NOMO-1 treated with dmso at 0.1 percent for 144 hours (cell line): Measurements from ENCODE around the gene H2BK1.

Experiments used
- DNase-seq: peaks from one replicate; lab custom pipeline; 2025; ENCODE audit not compliant: unreplicated experiment; lab: John Stamatoyannopoulos, UW

The H2BK1 gene

DNA sequence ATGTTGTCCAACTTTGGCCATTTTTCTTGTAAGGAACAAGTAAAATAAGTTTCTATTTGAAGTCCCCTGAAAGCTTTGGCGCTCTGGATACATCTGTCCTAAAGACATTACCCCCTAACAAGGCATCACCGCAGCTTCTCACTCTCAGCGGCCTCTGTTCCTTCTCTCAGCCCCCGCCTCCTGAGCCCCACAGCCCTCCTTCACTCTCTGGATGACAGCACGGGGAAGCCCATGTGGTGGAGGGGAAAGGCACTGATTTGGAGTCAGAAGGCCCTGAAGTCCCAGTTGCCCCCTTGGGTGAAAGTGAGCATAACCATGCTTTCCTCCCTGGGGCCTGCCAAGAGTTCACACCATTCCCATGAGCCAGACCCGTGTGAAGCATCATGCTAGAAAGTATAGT, 4.6 kb downstream of the H2BK1 start:
- DNase-seq: no peak

DNA sequence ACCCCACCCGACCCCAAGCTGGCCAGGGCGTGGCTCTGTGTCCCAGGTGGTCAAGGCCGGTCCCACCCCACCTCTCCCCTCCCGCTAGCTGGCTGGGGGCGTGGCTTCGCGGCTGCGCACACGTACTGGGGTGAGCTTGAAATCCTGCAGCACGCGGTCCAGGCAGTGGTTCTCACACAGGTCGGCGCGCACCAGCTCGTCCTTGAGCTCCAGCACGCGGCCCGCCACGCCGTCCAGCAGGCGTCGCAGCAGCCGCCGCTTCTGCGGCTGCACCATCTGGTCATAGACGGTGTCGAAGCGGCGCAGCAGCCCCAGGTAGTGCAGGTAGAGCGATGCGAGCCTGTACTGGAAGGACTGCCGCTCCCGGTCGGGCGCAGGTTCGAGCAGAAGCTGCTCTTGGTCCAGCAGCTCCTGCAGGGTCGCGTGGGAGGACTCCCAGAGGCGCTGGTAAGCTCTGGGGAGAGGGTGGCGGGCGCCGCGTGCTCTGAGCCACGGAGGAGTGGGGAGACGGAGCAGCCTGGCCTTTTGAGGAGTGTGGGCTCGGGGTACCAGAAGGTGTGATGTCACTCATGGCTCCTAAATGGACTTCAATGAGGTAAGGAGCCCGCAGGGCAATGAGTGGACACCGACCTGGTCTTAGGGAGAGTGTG, 5.8 kb downstream of the H2BK1 start:
- DNase-seq: no peak

DNA sequence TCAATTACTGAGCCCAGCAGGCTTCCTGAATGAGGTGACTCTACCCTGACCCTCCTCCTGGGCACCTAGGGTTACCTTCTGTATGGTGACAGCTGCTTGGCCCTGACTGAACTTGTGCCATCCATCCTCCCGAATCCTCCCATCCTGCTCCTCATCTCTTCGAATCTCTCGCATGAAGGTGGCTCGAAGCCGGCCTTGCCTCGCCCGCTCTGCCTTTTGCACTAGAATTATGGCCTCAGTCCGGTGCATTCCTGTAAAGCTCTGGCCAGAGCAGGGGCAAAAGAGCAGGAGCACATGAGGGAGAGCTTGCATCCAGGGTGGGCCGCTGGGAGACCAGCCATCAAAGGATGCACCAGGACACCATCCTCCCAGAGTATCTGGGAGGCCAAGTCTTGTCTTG, 7.5 kb downstream of the H2BK1 start:
- no peak for DNase-seq

DNA sequence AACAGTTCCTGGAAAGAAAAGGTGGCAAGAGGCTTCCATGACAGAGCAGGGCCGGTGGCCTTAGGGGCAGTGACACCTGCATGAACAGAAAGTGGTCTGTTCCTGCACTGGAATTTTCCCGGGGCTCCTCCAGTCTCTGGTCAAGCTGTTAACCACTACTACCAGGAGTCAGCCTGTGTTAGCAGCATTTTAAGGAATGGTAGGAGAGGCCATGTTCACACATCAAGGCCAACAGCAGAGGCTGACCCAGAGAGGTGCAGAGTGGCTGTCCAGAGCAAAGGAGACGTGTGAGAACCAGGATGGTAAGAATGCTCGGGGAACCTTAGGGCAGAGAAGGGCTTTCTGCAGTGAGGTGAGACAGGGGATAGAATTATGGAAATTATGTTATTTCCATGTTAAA, 8.5 kb downstream of the H2BK1 start:
- no peak for DNase-seq

DNA sequence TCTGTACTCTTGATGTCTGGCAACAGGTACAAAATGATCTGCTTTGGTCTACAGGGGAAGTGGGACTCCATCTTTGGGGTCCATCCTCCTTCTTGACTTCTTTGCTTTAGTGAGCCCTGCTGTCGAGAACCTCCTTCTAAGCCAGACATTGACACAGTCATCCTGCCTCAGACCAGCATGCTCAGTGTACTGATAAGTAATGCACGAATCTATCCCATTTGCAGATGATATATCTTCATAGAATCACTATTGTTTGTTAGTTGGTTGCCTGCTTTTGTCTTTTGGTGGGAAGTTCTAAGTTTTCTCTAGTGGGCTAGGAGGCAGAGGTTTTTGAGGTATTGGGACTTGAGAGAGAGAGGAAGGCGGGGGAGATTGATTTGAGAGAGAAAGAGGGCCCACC, 8.9 kb downstream of the H2BK1 start:
- no peak for DNase-seq

DNA sequence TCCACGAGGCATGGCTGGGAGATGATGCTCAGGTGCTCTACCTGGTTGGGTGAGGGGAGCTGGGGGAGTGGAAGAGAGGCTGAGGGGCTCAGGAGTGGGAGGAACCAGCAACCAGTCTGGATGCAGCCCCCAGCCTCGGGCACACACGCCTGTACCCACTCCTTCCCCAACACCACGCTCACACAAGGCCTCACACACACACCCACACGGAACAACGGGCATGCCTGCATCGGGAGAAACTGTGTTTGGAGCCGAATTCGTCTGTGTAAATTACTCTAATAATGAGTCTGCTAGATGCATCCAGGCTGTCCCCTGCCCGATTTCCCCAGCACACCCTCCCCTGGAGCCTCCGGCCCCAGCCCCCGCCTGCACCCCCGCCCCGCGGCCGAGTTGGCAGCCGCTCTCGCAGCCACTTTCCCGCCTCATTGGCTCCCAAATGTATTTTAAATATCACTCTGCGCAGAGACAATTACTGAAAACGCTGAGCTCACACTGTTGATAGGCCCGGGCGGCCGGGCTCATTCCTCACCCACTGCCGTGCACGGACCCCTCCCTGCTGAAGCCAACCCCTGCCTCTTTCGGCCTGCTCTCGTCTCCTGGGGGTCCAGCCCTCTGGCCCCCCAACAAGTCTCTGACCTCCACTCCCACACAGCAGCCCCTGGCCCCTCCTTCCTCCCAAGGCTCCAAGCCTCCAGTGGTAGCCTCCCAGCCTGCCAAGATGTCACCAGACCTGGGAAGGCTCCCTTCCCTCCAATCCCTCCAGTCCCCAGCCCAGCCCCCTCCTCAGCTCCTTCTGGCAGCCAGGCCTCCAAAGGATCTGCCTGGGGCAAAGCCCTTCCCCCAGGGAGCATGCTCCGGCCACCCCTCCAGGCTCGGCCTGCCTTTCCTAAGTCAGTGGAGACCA, 11.1 kb downstream of the H2BK1 start:
- DNase-seq: no peak

DNA sequence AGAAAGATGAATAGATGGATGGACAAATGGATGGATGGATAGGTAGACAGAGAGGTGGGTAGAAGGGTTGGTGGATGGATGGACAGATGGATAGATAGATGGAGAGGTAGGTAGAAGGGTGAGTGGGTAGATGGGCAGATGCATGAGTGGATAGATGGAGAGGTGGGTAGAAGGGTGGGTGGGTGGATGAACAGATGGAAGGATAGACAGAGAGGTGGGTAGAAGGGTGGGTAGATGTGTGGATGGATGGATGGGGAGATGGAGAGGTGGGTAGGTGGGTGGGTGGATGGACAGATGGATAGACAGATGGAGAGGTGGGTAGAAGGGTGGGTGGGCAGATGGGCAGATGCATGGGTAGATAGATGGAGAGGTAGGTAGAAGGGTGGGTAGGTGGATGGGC, 12.4 kb downstream of the H2BK1 start:
- no peak for DNase-seq

DNA sequence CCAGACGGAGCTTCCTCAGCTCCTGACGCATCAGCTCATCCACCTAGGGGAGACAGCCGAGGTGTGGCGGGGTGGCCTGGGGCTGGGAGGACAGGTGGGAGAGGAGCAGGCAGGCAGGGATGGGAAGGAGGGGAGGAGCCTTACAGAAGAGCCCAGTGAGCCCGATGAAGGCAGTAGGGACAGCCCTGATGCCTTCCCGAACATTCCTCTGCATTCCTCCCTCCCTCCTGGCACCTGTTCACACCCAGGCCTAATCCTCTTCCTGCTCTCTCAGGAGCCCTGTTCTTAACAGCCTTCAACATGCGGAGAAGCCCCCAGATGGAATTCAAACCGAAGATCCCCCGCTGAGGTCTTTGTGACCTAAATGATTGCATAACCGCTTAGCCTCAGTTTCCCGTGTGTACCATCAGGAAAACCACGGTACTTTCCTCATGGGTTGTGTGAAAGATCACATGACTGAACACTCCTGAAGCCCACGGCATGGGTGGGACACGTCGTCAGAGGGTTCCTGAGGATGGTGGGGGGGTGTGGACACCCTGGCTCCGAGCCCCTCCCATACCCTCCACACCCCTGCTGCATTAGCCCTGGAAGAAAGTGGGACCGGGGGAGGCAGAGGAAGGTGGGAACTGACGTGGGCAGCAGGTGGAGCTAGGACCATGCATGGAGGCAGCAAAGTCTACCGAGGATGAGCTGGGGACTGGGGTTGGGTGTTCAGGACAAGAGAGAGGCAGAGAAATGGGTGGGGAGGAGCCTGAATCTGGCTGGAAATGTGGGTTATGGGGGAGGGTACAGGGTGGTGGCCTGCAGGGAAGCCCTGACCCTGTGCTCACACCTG, 14.5 kb downstream of the H2BK1 start:
- DNase-seq: no peak

DNA sequence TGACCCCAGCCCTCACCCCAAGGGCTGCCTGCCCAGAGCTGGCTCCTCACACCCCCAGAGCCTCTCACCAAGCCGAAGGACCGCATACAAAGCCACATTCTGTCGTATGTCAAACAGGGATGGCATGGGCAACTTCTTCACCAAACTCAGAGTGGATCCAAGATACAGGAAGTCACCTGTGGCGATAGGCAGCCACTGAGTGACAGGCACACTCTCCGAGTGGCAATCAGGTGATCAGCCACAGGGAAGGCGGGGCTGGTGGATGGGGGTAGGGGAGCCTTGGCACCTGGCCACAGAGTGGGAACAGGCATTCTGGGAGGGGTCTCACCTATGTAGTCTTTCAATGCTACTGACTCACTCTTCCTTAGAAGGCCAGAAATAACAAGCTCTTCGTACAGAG, 16.1 kb downstream of the H2BK1 start:
- DNase-seq: no peak

DNA sequence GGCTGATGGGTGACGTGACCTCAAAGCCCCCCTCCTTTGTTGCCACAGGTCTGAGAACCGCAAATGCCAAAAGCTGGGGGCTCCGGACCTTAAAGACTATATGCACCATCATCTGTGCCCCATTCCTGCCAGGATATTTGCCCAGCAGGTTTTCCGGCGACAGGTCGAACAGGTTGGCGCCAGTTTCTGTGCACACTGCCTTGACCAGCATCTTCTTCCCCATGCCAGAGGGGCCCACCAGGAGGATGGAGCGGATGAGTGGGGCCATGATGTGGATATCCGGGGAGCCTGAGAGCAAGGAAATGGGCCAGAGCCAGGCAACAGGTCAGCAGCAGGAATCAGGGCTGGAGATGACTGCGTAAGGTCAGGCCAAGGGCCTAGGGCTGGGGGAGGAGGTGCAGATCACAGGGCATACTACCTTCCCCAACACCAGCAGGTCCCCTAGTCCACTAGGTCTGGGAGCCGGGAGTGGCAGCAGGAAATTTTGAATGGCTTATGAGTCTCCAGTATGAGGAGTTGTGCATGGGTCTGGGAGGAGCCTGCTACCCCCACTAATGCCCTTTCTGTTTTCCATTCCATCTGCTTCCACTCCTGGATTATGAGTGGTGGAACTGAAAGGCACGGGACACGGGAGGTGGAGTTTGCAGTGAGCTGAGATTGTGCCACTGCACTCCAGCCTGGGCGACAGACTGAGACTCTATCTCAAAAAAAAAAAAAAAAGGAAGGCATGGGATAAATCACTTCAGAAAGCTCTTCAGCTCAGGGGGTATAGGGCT, 16.9 kb downstream of the H2BK1 start:
- no peak for DNase-seq

DNA sequence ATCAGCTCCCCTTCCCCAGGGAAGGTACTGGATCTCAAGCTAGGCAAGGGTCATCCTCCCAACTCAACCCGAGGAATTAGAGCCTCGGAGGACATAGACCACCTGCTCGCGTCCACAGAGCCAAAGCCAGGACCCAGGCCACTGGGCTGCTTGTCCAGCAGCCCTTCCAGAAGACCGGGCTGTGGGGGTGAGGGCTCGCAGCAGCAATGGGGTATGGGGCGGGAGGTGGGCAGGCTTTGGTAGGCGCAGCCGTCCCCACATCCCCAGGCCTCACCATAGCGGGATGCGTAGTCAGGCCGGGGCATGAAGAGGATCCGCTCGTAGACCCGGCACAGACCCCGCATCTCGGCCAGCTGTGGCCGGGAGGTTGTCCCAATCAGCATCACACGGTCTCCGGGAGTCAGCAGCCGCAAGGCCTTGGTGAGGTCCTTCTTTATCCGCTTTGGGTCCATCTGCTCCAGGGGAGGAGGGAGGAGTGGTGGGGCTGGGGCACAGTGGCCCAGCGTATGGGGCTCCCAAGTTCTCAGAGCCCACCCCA, 18.2 kb downstream of the H2BK1 start:
- DNase-seq: no peak

DNA sequence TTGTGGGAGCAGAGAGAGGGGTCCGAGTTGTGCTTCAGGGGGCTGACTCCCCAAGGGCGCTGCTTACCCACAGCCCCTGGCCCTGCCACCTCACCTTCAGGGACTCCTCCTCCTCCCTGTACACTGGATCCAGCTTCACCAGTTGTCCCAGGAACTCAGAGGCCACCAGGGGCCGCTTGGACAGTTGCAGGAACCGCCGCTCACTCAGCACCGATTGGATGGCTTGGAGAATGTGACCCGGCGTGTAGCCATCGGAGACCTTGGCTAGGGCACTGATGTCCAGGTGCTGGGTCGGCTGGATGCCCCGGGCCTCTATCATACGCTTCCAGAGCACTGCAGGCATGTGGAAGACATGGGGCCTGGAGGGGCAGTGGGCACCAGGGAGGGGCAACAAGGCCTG, 18.7 kb downstream of the H2BK1 start:
- no peak for DNase-seq

DNA sequence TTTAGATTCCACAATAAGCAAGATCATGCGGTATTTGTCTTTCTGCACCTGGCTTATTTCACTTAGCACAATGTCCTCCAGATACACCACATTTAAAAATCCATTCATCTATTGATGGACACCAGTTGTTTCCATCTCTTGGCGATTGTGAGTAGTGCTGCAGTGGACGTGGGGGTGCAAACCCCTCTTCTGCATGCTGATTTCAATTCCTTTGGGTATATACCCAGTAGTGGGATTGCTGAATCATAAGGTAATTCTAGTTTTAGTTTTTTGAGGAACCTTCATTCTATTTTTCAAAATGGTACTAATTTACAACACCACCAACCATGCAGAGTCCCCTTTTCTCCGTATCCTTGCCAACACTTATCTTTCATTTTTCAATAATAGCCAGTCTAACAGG, 21.2 kb downstream of the H2BK1 start:
- no peak for DNase-seq

DNA sequence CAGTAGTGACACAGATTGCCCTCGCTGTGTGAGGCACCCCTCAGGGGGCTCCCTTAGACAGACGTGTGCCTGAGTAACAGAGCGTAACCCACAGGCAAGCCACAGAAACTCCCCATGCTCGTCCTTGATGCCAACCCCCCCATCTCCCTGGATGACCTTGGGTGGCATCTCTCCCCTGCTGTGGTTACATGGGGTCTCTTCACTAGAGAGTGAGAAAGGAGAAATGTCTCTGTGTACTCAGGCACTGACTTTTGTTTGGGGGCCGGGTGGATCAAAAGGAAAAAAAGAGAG, 22.1 kb downstream of the H2BK1 start:
- DNase-seq: no peak

DNA sequence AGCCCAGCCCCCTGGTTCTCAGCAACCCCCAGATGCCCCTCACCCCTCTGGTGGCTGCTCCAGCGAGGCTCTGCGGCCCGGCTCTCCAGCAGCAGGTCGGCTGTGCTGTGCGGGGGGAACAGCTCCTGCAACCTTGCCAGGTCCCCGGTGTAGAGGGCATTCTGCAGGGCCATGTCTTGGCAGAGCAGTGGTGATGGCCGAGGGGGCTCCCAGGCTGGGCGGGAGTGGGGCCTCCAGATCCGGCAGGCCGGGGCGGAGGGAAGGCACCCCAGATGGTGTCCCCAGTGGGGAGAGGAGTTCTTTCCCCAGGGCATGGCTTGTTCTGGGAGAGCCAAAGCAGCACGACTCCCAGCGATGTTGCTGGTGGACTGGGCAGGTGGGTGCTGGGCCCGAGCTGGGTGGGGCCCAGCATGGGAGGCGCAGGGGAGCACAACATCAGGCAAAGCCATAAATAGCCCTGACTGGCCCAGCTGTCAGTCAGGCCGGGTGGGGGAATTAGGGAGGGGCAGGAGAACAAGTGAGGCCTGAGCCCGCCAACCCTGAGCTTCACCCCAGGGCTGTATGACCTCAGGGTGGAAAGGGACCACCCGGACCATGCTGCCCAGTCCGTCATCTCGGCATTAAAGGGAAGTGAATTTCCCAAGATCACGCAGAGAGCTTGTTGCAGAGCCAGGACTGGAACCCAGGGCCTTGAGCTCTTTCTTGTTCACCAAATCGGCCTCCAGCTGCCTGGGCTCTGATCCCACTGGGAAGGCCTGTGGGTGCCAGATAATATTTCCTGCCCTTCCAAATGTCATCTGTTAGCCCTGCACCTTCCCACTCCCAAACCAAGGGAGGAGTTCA, 22.7 kb downstream of the H2BK1 start:
- no peak for DNase-seq

DNA sequence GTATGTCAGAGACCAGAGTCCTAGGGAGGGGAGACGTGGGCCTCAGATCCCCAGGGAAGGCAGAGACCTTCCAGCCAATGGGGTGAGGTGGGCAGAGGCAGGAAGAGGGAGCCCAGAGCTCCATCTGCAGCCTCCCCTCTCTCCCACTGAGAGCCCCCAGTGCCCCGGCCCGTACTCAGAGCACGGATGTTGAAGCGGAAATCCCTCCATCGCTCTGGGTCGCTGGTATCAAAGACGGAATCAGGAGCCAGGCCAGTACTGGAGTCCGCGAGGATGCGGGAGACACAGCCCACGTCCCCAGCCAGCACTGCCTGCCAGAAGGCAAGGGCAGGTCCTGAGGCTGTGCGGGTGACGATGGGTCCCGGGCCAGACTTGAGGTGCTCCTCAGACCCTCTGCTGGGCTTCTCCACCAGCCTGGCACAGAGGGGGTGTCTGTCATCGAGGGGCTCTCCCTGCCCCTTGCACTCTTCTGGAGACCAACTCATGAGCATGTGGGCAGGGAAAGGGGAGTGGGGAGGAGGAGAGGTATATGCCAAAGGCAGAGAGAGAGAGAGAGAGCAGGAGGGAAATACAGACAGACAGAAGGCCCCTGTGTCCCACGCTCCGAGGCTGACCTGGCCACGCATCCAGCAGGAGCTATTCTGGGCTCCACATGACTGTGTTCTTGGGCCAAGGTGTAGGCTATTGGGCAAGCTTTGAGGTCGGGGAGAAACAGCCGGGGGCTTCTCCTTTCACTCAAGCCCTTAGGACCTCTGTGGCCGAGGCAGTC, 23.5 kb downstream of the H2BK1 start, which contains the start of gene ASB10:
TSS of gene ASB10 (minus strand) at position 611 of the 769 bp plus-strand sequence. CDS start at position 491, 120 bp downstream.
- DNase-seq: no peak

DNA sequence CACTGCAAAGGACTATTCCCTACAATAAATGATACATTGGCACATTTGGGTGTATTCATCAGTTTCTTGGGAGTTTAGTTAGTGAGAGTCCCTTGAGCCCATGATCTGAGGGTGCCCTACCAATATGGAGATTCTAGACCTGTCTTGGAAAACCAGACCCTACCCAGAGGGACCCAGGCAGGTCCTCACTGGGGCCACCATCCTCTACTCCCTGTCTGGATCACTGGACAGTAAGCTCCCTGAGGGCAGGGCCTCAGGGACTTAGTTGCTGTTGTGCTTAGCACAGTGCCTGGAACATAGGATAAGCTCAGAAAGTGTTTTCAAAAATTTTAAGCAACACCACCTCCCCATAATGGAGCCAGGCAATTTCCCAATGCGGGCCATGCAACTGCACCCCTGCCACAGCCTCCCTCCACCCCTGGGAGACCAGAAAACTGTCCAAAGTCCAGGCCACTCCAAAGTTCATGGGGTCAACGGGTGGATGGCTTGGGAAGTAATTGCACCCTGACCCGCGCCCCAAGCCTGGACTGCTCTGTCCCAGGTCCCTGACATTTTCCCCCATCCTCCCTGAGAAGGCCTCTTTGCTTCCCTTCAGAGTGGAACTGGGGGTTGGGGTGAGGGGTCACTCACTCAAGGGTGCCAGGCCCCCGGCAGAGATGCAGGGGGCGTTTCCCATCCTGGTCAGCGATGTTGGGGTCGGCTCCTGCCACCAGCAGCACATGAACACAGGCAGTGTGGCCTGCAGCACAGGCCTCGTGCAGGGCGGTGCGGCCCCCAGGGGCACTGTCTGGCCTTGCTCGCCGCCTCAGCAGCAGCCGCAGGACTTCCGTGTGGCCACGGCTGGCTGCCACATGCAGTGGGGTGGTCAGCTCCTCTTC, 24.3 kb downstream of the H2BK1 start:
- no peak for DNase-seq

DNA sequence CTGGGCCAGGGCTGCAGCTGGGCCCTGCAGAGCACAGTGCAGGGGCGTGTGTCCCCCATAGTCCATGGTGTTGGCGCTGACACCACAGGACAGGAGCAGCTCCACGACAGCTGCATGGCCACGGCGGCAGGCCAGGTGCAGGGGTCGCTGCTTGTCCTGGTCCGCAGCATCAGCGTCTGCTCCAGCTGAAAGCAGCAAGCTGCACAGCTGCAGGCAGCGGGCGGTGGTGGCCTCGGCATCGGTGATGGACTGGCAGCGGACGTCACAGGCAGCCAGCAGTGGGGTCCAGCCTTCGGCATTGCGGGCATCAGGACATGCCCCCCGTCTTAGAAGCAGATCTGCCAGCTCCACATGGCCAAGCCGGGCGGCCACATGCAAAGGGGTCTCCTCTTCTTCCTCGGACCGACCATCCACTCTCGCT, 29.3 kb downstream of the H2BK1 start:
- DNase-seq: no peak
